ENCODE data around the gene LRRC8B. TPM values are rescaled to one million over a fixed set of nuclear protein-coding genes. Genes with fewer than 3 reads are reported as not detected.

LRRC8B gene
- total RNA-seq, 1 donor from 2014 or later: 19.1 TPM

- peak; percentile 61 for DNase-seq
- H3K9me3 Mint-ChIP-seq: no peaks in the 10 kb centered on the region
- no peaks in the 10 kb centered on the region for H3K27me3 Mint-ChIP-seq
- ChIA-PET CTCF (interaction anchor here (0.6 kb wide), 1 partner anchor 69 kb away, joined by 3 read pairs; no protein-coding TSS in a partner anchor), POLR2A (interaction anchor here (0.8 to 1.3 kb wide), 6 partner anchors 10 to 238 kb away, joined by 3 to 5 read pairs (median 3); partner anchors contain the start of gene LRRC8C)
- peaks cover 29% of the 10 kb centered on the region for H3K4me1 Mint-ChIP-seq
- peak overlapping the region; percentile 91 for H3K27ac Mint-ChIP-seq
- TF ChIP-seq CTCF (IDR thresholded peaks at IDR 0.05): no peak
- H3K36me3 Mint-ChIP-seq (ENCODE audit: low read depth): peaks cover 8% of the 10 kb centered on the region
- peak overlapping the region; percentile 92 for H3K4me3 Mint-ChIP-seq
- peak; percentile 31 for ATAC-seq (ENCODE audit: low read depth)
- intact Hi-C loops (cut with micrococcal nuclease): loop anchor here (2.0 to 5.0 kb wide), 3 partner anchors 19 to 63 kb away; no protein-coding TSS in a partner anchor
Observed at GRCh38 chr1:89525169-89525855, 683 bp downstream of the LRRC8B start.

- Mint-ChIP-seq H3K9me3 (no peaks in the 10 kb centered on the region), H3K36me3 (ENCODE audit: low read depth) (peaks cover 12% of the 10 kb centered on the region), H3K27ac (no peak overlapping the region), H3K27me3 (no peaks in the 10 kb centered on the region), H3K4me1 (peaks cover 28% of the 10 kb centered on the region), H3K4me3 (no peak overlapping the region)
- DNase-seq: no peak
- TF ChIP-seq CTCF (IDR thresholded peaks at IDR 0.05): no peak
- POLR2A ChIA-PET: no interaction called here
- intact Hi-C loops (cut with micrococcal nuclease): loop anchor here (5.0 kb wide), 1 partner anchor 40 kb away; no protein-coding TSS in a partner anchor
- CTCF ChIA-PET: no interaction called here
- ATAC-seq (ENCODE audit: low read depth): no peak
Observed at GRCh38 chr1:89527256-89527655, 2.6 kb downstream of the LRRC8B start.

- intact Hi-C loops (cut with micrococcal nuclease): loop anchor here (5.0 kb wide), 1 partner anchor 39 kb away; no protein-coding TSS in a partner anchor
- DNase-seq: no peak
- Mint-ChIP-seq H3K27me3 (no peaks in the 10 kb centered on the region), H3K9me3 (no peaks in the 10 kb centered on the region), H3K4me3 (no peak overlapping the region), H3K36me3 (ENCODE audit: low read depth) (peaks cover 12% of the 10 kb centered on the region), H3K27ac (no peak overlapping the region), H3K4me1 (peaks cover 24% of the 10 kb centered on the region)
- no peak for TF ChIP-seq CTCF (IDR thresholded peaks at IDR 0.05)
- ATAC-seq (ENCODE audit: low read depth): no peak
- ChIA-PET POLR2A (no interaction called here), CTCF (interaction anchor here (0.6 to 1.3 kb wide), 2 partner anchors 45 to 46 kb away, joined by 3 to 4 read pairs; no protein-coding TSS in a partner anchor)
Observed at GRCh38 chr1:89527750-89528381, 3.2 kb downstream of the LRRC8B start.

- Mint-ChIP-seq H3K4me1 (peaks cover 19% of the 10 kb centered on the region), H3K27ac (no peak overlapping the region), H3K27me3 (no peaks in the 10 kb centered on the region), H3K9me3 (no peaks in the 10 kb centered on the region), H3K4me3 (no peak overlapping the region), H3K36me3 (ENCODE audit: low read depth) (peaks cover 12% of the 10 kb centered on the region)
- DNase-seq (no peak), ATAC-seq (ENCODE audit: low read depth) (no peak)
- no peak for TF ChIP-seq CTCF (IDR thresholded peaks at IDR 0.05)
- intact Hi-C loops (cut with micrococcal nuclease): loop anchor here (5.0 kb wide), 1 partner anchor 39 kb away; no protein-coding TSS in a partner anchor
- ChIA-PET POLR2A (no interaction called here), CTCF (interaction anchor here (1.3 kb wide), 1 partner anchor 45 kb away, joined by 4 read pairs; no protein-coding TSS in a partner anchor)
Observed at GRCh38 chr1:89528382-89528780, 3.8 kb downstream of the LRRC8B start.

GRCh38 chr1:89529196-89529595 lies 4.6 kb downstream of the LRRC8B start:
- Mint-ChIP-seq H3K36me3 (ENCODE audit: low read depth) (peaks cover 12% of the 10 kb centered on the region), H3K4me3 (no peak overlapping the region), H3K27me3 (no peaks in the 10 kb centered on the region), H3K4me1 (peaks cover 11% of the 10 kb centered on the region), H3K9me3 (no peaks in the 10 kb centered on the region), H3K27ac (no peak overlapping the region)
- DNase-seq (no peak), ATAC-seq (ENCODE audit: low read depth) (no peak)
- ChIA-PET POLR2A (no interaction called here), CTCF (interaction anchor here (1.3 kb wide), 1 partner anchor 46 kb away, joined by 4 read pairs; no protein-coding TSS in a partner anchor)
- TF ChIP-seq CTCF (IDR thresholded peaks at IDR 0.05): no peak
- intact Hi-C loops (cut with micrococcal nuclease): loop anchor here (5.0 kb wide), 1 partner anchor 38 kb away; no protein-coding TSS in a partner anchor

Measured in activated B cell treated with CpG ODN at 0.5 μM for 24 hours (primary cell).